MM.1S (cell line): Measurements from ENCODE around the gene ADGRL3.

Source experiments
- DNase-seq: peaks from one replicate; pipeline ENCODE4 v3.0.0-alpha.2; 2015
- H2AFZ ChIP-seq: fragments of 300-600 bp; sonication (generic); 2 replicates; pipeline ENCODE4 v1.6.0; 2016; ENCODE audit warnings: antibody characterized with exemption, low read length
- H3F3A ChIP-seq: fragments of 300-600 bp; sonication (generic); 2 replicates; pipeline ENCODE4 v1.6.1; 2016; ENCODE audit warnings: mild to moderate bottlenecking, antibody characterized with exemption, low read length, moderate library complexity, mixed read lengths; ENCODE audit not compliant: insufficient read depth
- H3K27ac ChIP-seq: fragments of 300-600 bp; sonication (generic); 2 replicates; pipeline ENCODE4 v1.5.1; 2016; ENCODE audit warnings: mild to moderate bottlenecking, low read length
- H3K27me3 ChIP-seq: fragments of 300-600 bp; sonication (generic); replicated peaks from 2 replicates; pipeline ENCODE4 v1.6.0; 2016; ENCODE audit warnings: low read length; ENCODE audit not compliant: insufficient read depth
- H3K36me3 ChIP-seq: fragments of 300-600 bp; sonication (generic); replicated peaks from 2 replicates; pipeline ENCODE4 v1.6.1; 2016; ENCODE audit warnings: mild to moderate bottlenecking, low read length, mixed read lengths; ENCODE audit not compliant: insufficient read depth
- H3K4me1 ChIP-seq: fragments of 300-600 bp; sonication (generic); 2 replicates; pipeline ENCODE4 v1.6.1; 2016; ENCODE audit warnings: low read length, mixed read lengths
- H3K4me2 ChIP-seq: fragments of 300-600 bp; sonication (generic); 2 replicates; pipeline ENCODE4 v1.6.0; 2016; ENCODE audit warnings: low read depth, low read length
- H3K4me3 ChIP-seq: fragments of 300-600 bp; sonication (generic); 2 replicates; pipeline ENCODE4 v1.5.1; 2016; ENCODE audit warnings: low read length, mixed read lengths
- H3K79me2 ChIP-seq: fragments of 300-600 bp; sonication (generic); 2 replicates; pipeline ENCODE4 v1.6.1; 2016; ENCODE audit warnings: mixed run types, low read length, mixed read lengths
- H3K9ac ChIP-seq: fragments of 300-600 bp; sonication (generic); 2 replicates; pipeline ENCODE4 v1.6.1; 2016; ENCODE audit warnings: low read length, mixed read lengths
- H3K9me2 ChIP-seq: fragments of 300-600 bp; sonication (generic); replicated peaks from 2 replicates; pipeline ENCODE4 v1.6.1; 2016; ENCODE audit warnings: mild to moderate bottlenecking, low read length, mixed read lengths; ENCODE audit not compliant: insufficient read depth
- H3K9me3 ChIP-seq: fragments of 300-600 bp; sonication (generic); replicated peaks from 2 replicates; pipeline ENCODE4 v1.6.1; 2016; ENCODE audit warnings: mild to moderate bottlenecking, low read length, mixed read lengths; ENCODE audit not compliant: insufficient read depth
- H4K20me1 ChIP-seq: fragments of 300-600 bp; sonication (generic); 2 replicates; pipeline ENCODE4 v1.6.1; 2016; ENCODE audit warnings: mild to moderate bottlenecking, low read length, moderate library complexity, mixed read lengths; ENCODE audit not compliant: insufficient read depth
- EZH2 ChIP-seq: fragments of 300-600 bp; sonication (generic); optimal IDR thresholded peaks from 2 replicates; pipeline ENCODE3; 2017; ENCODE audit warnings: low read depth, mild to moderate bottlenecking, antibody characterized with exemption, low read length, mixed read lengths
- EZH2phosphoT487 ChIP-seq: fragments of 300-600 bp; sonication (generic); IDR thresholded peaks from 2 replicates; pipeline ENCODE4 v1.6.1; 2018; ENCODE audit warnings: antibody characterized with exemption, low read length
- TF ChIP-seq, protein P1 (sequence below): fragments of 300-600 bp; sonication (generic); IDR thresholded peaks from 2 replicates; pipeline ENCODE4 v1.5.1; 2016; ENCODE audit warnings: antibody characterized with exemption, low read length, mixed read lengths

Gene ADGRL3

DNA sequence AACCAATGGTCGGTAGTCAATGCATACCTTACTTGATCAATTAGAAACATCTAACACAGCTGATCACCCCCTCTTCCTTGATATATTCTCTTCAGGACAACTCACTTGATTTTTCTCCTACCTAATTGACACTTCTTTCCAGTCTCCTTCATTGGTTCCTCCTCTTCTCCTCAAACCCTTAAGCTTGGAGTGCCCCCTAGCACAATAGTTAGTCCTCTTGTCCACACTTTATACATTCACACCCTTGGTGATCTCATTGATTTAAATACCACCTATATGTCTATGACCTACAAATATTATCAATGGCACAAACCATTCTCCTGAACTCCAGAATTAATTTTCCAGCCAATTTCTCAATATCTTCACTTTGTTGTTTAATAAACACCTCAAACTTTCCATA, 724.0 kb downstream of the ADGRL3 start:
- no peaks in the 10 kb centered on the region for H3K27me3 ChIP-seq
- H3K4me1 ChIP-seq: no peaks in the 10 kb centered on the region
- H3K36me3 ChIP-seq: no peaks in the 10 kb centered on the region
- H3K9ac ChIP-seq: no peak overlapping the region
- no peak overlapping the region for H3K4me2 ChIP-seq
- no peak overlapping the region for H3K4me3 ChIP-seq
- no peak overlapping the region for H3K27ac ChIP-seq
- no peaks in the 10 kb centered on the region for H3K9me3 ChIP-seq
- no peak overlapping the region for H2AFZ ChIP-seq
- no peaks in the 10 kb centered on the region for H3F3A ChIP-seq
- TF ChIP-seq EZH2phosphoT487 (no peak), EZH2 (no peak)
- TF ChIP-seq, protein P1, sequence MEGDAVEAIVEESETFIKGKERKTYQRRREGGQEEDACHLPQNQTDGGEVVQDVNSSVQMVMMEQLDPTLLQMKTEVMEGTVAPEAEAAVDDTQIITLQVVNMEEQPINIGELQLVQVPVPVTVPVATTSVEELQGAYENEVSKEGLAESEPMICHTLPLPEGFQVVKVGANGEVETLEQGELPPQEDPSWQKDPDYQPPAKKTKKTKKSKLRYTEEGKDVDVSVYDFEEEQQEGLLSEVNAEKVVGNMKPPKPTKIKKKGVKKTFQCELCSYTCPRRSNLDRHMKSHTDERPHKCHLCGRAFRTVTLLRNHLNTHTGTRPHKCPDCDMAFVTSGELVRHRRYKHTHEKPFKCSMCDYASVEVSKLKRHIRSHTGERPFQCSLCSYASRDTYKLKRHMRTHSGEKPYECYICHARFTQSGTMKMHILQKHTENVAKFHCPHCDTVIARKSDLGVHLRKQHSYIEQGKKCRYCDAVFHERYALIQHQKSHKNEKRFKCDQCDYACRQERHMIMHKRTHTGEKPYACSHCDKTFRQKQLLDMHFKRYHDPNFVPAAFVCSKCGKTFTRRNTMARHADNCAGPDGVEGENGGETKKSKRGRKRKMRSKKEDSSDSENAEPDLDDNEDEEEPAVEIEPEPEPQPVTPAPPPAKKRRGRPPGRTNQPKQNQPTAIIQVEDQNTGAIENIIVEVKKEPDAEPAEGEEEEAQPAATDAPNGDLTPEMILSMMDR: no peak
- DNase-seq: no peak
- no peaks in the 10 kb centered on the region for H3K9me2 ChIP-seq
- no peaks in the 10 kb centered on the region for H3K79me2 ChIP-seq
- H4K20me1 ChIP-seq: no peaks in the 10 kb centered on the region

DNA sequence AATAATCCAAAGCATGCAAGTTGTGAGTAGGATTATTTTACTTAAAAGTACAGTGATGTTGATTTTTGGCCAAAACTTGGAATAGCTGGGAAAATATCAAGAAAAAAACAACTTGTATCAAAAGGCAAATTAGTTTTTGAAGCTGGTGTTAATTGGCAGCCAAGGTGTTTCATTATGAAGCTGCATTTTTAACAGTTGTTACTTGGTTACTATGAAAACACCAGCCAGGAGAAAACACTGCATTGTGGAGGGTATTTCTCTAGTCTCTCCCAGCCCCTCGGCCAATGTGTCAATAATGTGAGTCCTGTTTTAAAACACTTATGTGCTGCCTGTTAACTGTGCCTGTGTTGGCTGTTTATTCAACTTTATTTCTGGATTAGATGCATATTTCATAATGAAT, 733.4 kb downstream of the ADGRL3 start:
- TF ChIP-seq EZH2 (no peak), EZH2phosphoT487 (no peak)
- TF ChIP-seq, protein P1: no peak
- Histone ChIP-seq H3K9me2 (no peaks in the 10 kb centered on the region), H3K27me3 (no peaks in the 10 kb centered on the region), H3K9ac (no peak overlapping the region), H3K4me2 (no peak overlapping the region), H4K20me1 (no peaks in the 10 kb centered on the region), H3K79me2 (no peaks in the 10 kb centered on the region), H3K4me3 (no peak overlapping the region), H3F3A (no peaks in the 10 kb centered on the region), H2AFZ (no peak overlapping the region), H3K9me3 (no peaks in the 10 kb centered on the region), H3K27ac (no peak overlapping the region), H3K36me3 (no peaks in the 10 kb centered on the region), H3K4me1 (no peaks in the 10 kb centered on the region)
- DNase-seq: no peak

DNA sequence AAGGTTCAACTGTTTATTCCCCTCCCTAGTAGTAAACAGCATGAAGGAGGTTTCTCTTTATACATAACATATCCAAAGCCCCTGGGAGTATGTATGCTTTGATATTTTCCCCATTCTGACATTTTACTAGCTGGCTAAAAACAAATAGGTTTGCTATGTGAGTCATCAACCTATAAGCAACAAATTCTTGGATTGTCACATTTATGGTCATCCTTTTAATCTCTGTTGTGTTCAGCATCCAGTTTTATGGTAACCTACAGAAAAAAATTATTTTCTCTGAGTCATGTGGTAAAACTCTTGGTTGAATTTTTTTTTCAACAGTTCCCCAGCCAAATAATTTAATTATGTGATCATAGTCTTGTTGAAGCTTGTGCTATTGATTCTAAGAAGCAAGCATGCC, 734.1 kb downstream of the ADGRL3 start:
- Histone ChIP-seq H3K27me3 (no peaks in the 10 kb centered on the region), H3K79me2 (no peaks in the 10 kb centered on the region), H3K27ac (no peak overlapping the region), H3K4me1 (no peaks in the 10 kb centered on the region), H4K20me1 (no peaks in the 10 kb centered on the region), H3K9me3 (no peaks in the 10 kb centered on the region), H3K9me2 (no peaks in the 10 kb centered on the region), H3F3A (no peaks in the 10 kb centered on the region), H3K4me3 (no peak overlapping the region), H3K4me2 (no peak overlapping the region), H3K9ac (no peak overlapping the region), H3K36me3 (no peaks in the 10 kb centered on the region), H2AFZ (no peak overlapping the region)
- TF ChIP-seq EZH2phosphoT487 (no peak), EZH2 (no peak)
- TF ChIP-seq, protein P1: no peak
- DNase-seq: no peak
